Neural cell (in vitro differentiated cells): ENCODE data around the gene FANCB. TPM values are rescaled to one million over a fixed set of nuclear protein-coding genes. Genes with fewer than 3 reads are reported as not detected.

Experiments
- H2AFZ ChIP-seq: fragments of 200-600, 300-800 bp; sonication (generic), shearing (Covaris generic); 2 replicates; pipeline ENCODE4 v1.6.0; 2014; ENCODE audit warnings: low read depth, mild to moderate bottlenecking, antibody characterized with exemption, low read length, moderate library complexity
- H3F3A ChIP-seq: fragments of 200-600 bp; shearing (Covaris generic); 2 replicates; pipeline ENCODE4 v1.6.1; 2016; ENCODE audit warnings: mild to moderate bottlenecking, moderate library complexity, mixed read lengths, antibody characterized with exemption, low read length; ENCODE audit not compliant: insufficient read depth, poor library complexity, severe bottlenecking
- H3K27ac ChIP-seq: fragments of 200-600, 300-800 bp; sonication (generic), shearing (Covaris generic); 2 replicates; pipeline ENCODE4 v1.5.1; 2014; ENCODE audit warnings: mild to moderate bottlenecking, low read length, moderate library complexity
- H3K27me3 ChIP-seq: fragments of 300-800, 200-600 bp; sonication (generic), shearing (Covaris generic); 2 replicates; pipeline ENCODE4 v1.6.0; 2014; ENCODE audit warnings: mild to moderate bottlenecking, low read depth, low read length, moderate library complexity; ENCODE audit not compliant: insufficient read depth
- H3K36me3 ChIP-seq: fragments of 300-800, 200-600 bp; sonication (generic), shearing (Covaris generic); 2 replicates; pipeline ENCODE4 v1.5.1; 2014; ENCODE audit warnings: mild to moderate bottlenecking, antibody characterized with exemption, low read length, moderate library complexity; ENCODE audit not compliant: insufficient read depth
- H3K4me2 ChIP-seq: fragments of 300-800, 200-600 bp; sonication (generic), shearing (Covaris generic); 2 replicates; pipeline ENCODE4 v1.6.0; 2014; ENCODE audit warnings: mild to moderate bottlenecking, low read length
- H3K4me3 ChIP-seq: fragments of 300-800, 200-600 bp; sonication (generic), shearing (Covaris generic); 2 replicates; pipeline ENCODE4 v1.5.1; 2014; ENCODE audit warnings: mild to moderate bottlenecking, low read length, moderate library complexity
- H3K79me2 ChIP-seq: fragments of 200-600 bp; shearing (Covaris generic); replicated peaks from 2 replicates; pipeline ENCODE4 v1.6.0; 2014; ENCODE audit warnings: mild to moderate bottlenecking, low read length, moderate library complexity; ENCODE audit not compliant: insufficient read depth
- H3K9ac ChIP-seq: fragments of 300-800, 200-600 bp; sonication (generic), shearing (Covaris generic); 2 replicates; pipeline ENCODE4 v1.6.1; 2016; ENCODE audit warnings: mild to moderate bottlenecking, low read length, mixed read lengths
- H3K9me2 ChIP-seq: fragments of 200-600 bp; shearing (Covaris generic); 2 replicates; pipeline ENCODE4 v1.6.1; 2016; ENCODE audit warnings: mild to moderate bottlenecking, low read length, mixed read lengths; ENCODE audit not compliant: insufficient read depth
- H3K9me3 ChIP-seq: fragments of 200-600, 300-800 bp; sonication (generic), shearing (Covaris generic); 2 replicates; pipeline ENCODE4 v1.6.1; 2016; ENCODE audit warnings: mild to moderate bottlenecking, mixed run types, low read length, moderate library complexity, mixed read lengths
- H4K20me1 ChIP-seq: fragments of 200-600 bp; shearing (Covaris generic); 2 replicates; pipeline ENCODE4 v1.6.1; 2016; ENCODE audit warnings: mild to moderate bottlenecking, mixed run types; ENCODE audit not compliant: insufficient read depth
- CTCF ChIP-seq: fragments of 450-650 bp; IDR thresholded peaks from 2 replicates; pipeline ENCODE4 v1.5.1; 2014; ENCODE audit warnings: antibody characterized with exemption, mild to moderate bottlenecking, moderate library complexity; ENCODE audit not compliant: poor library complexity, severe bottlenecking
- EP300 ChIP-seq: fragments of 450-650 bp; conservative IDR thresholded peaks from 2 replicates; pipeline ENCODE4 v1.6.1; 2014; ENCODE audit warnings: antibody characterized with exemption, mild to moderate bottlenecking, moderate library complexity; ENCODE audit not compliant: poor library complexity, severe bottlenecking
- EZH2 ChIP-seq: fragments of 200-600, 300-800 bp; shearing (Covaris generic), sonication (generic); IDR thresholded peaks from 2 replicates; pipeline ENCODE4 v1.6.1; 2014; ENCODE audit warnings: antibody characterized with exemption, low read length, borderline replicate concordance, mild to moderate bottlenecking; ENCODE audit not compliant: insufficient read depth, poor library complexity, severe bottlenecking
- MXI1 ChIP-seq: fragments of 450-650 bp; conservative IDR thresholded peaks from 2 replicates; pipeline ENCODE4 v1.6.1; 2014; ENCODE audit warnings: antibody characterized with exemption, mild to moderate bottlenecking; ENCODE audit not compliant: poor library complexity, severe bottlenecking
- POLR2AphosphoS5 ChIP-seq: IDR thresholded peaks from 2 replicates; pipeline ENCODE4 v1.6.1; 2012
- RAD21 ChIP-seq: fragments of 450-650 bp; conservative IDR thresholded peaks from 2 replicates; pipeline ENCODE4 v1.6.1; 2014; ENCODE audit warnings: antibody characterized with exemption, mild to moderate bottlenecking, moderate library complexity
- REST ChIP-seq: IDR thresholded peaks from 2 replicates; pipeline ENCODE4 v1.6.1; 2012; ENCODE audit warnings: borderline replicate concordance
- SMC3 ChIP-seq: fragments of 450-650 bp; conservative IDR thresholded peaks from 2 replicates; pipeline ENCODE4 v1.6.1; 2014; ENCODE audit warnings: antibody characterized with exemption, mild to moderate bottlenecking, moderate library complexity; ENCODE audit not compliant: poor library complexity
- TAF1 ChIP-seq: IDR thresholded peaks from 2 replicates; pipeline ENCODE4 v1.6.1; 2012; ENCODE audit warnings: low read depth
- polyA plus RNA-seq: library from polyadenylated mRNA; depleted of rRNA; stranded (reverse); fragments of >200 nt; gene quantifications from 2 replicates; pipeline ENCODE4 v1.2.3, GENCODE V29; 2014

Gene FANCB
- polyA plus RNA-seq, 1 donor from 2014 or later: 0.17 TPM

GRCh38 chrX:14899607-14900006 is 26.7 kb upstream of the FANCB start:
- H3K4me2 ChIP-seq: no peak overlapping the region
- H2AFZ ChIP-seq: no peak overlapping the region
- H3K9me2 ChIP-seq: no peaks in the 10 kb centered on the region
- no peak overlapping the region for H3K9ac ChIP-seq
- no peak overlapping the region for H3K27ac ChIP-seq
- no peak overlapping the region for H3K4me3 ChIP-seq
- no peaks in the 10 kb centered on the region for H4K20me1 ChIP-seq
- no peaks in the 10 kb centered on the region for H3K36me3 ChIP-seq
- no peaks in the 10 kb centered on the region for H3F3A ChIP-seq
- no peaks in the 10 kb centered on the region for H3K9me3 ChIP-seq
- TF ChIP-seq EP300 (no peak), EZH2 (no peak), RAD21 (no peak), MXI1 (no peak), POLR2AphosphoS5 (no peak), TAF1 (no peak), REST (no peak), CTCF (no peak), SMC3 (no peak)
- H3K79me2 ChIP-seq: no peaks in the 10 kb centered on the region
- H3K27me3 ChIP-seq: no peaks in the 10 kb centered on the region

GRCh38 chrX:14897042-14897441 is 24.2 kb upstream of the FANCB start:
- H3K27ac ChIP-seq: no peak overlapping the region
- no peaks in the 10 kb centered on the region for H3K9me2 ChIP-seq
- H3K27me3 ChIP-seq: no peaks in the 10 kb centered on the region
- H2AFZ ChIP-seq: no peak overlapping the region
- H3K4me3 ChIP-seq: no peak overlapping the region
- H3K79me2 ChIP-seq: no peaks in the 10 kb centered on the region
- no peaks in the 10 kb centered on the region for H4K20me1 ChIP-seq
- no peak for TF ChIP-seq CTCF
- TF ChIP-seq MXI1: no peak
- TF ChIP-seq TAF1: no peak
- no peak for TF ChIP-seq REST
- no peak for TF ChIP-seq POLR2AphosphoS5
- no peak for TF ChIP-seq EZH2
- no peak for TF ChIP-seq RAD21
- TF ChIP-seq SMC3: no peak
- TF ChIP-seq EP300: no peak
- H3K9ac ChIP-seq: no peak overlapping the region
- H3F3A ChIP-seq: no peaks in the 10 kb centered on the region
- no peaks in the 10 kb centered on the region for H3K9me3 ChIP-seq
- H3K36me3 ChIP-seq: no peaks in the 10 kb centered on the region
- no peak overlapping the region for H3K4me2 ChIP-seq
